Endometrial microvascular endothelial cells (primary cell): ENCODE data around the gene ARAP1. TPM values are rescaled to one million over a fixed set of nuclear protein-coding genes. Genes with fewer than 3 reads are reported as not detected.

Experiments used
- in situ Hi-C: cut with HindIII; loops from 2 replicates; pipeline ENCODE4 v1.10.0; 2017; ENCODE audit warnings: low sequenced_read_pairs, low pct_unique_long_range_greater_than_20kb; ENCODE audit errors: inconsistent ontology term
- total RNA-seq: library from RNA; depleted of rRNA; stranded (reverse); fragments of >200 nt; gene quantifications from one replicate; pipeline ENCODE4 v1.2.3, GENCODE V29; 2015; ENCODE audit errors: inconsistent ontology term

ARAP1 gene
- total RNA-seq, 1 donor from 2014 or later = 76.5 TPM

GRCh38 chr11:72736452-72737069 is 15.6 kb downstream of the ARAP1 start:
- in situ Hi-C loops = no loop called here

GRCh38 chr11:72735495-72736027 is 16.6 kb downstream of the ARAP1 start:
- in situ Hi-C loops = no loop called here

GRCh38 chr11:72732329-72732728 is 19.9 kb downstream of the ARAP1 start:
- in situ Hi-C loops = no loop called here

- in situ Hi-C loops = no loop called here
Measured at GRCh38 chr11:72730737-72731136, 21.5 kb downstream of the ARAP1 start.

- in situ Hi-C loops = no loop called here
Measured at GRCh38 chr11:72730243-72730642, 22.0 kb downstream of the ARAP1 start.

GRCh38 chr11:72727521-72727920 is 24.7 kb downstream of the ARAP1 start:
- in situ Hi-C loops = no loop called here

- in situ Hi-C loops = no loop called here
Measured at GRCh38 chr11:72726266-72727220, 25.7 kb downstream of the ARAP1 start.

- in situ Hi-C loops = no loop called here
Measured at GRCh38 chr11:72725724-72726028, 26.5 kb downstream of the ARAP1 start.

- in situ Hi-C loops = no loop called here
Measured at GRCh38 chr11:72724851-72725723, 27.1 kb downstream of the ARAP1 start.

- in situ Hi-C loops = no loop called here
Measured at GRCh38 chr11:72724021-72724551, 28.1 kb downstream of the ARAP1 start.

GRCh38 chr11:72723508-72723907 is 28.7 kb downstream of the ARAP1 start:
- in situ Hi-C loops = no loop called here

GRCh38 chr11:72722050-72722748 is 30.0 kb downstream of the ARAP1 start:
- in situ Hi-C loops = no loop called here

- in situ Hi-C loops = no loop called here
Measured at GRCh38 chr11:72721689-72722049, 30.5 kb downstream of the ARAP1 start.

GRCh38 chr11:72721276-72721675 is 30.9 kb downstream of the ARAP1 start:
- in situ Hi-C loops = no loop called here

- in situ Hi-C loops = no loop called here
Measured at GRCh38 chr11:72720784-72721183, 31.4 kb downstream of the ARAP1 start.

- in situ Hi-C loops = no loop called here
Measured at GRCh38 chr11:72720047-72720446, 32.2 kb downstream of the ARAP1 start.

- in situ Hi-C loops = no loop called here
Measured at GRCh38 chr11:72719551-72719950, 32.7 kb downstream of the ARAP1 start.

GRCh38 chr11:72719144-72719543 is 33.1 kb downstream of the ARAP1 start:
- in situ Hi-C loops = no loop called here
